K562 (cell line): ENCODE results near the gene PARD3. TPM values are rescaled to one million over a fixed set of nuclear protein-coding genes. Genes with fewer than 3 reads are reported as not detected.

Experiments
- ATAC-seq: fragments of 200-7000 bp; cut with Tn5 transposase; 3 replicates; pipeline ENCODE4 v1.9.1; 2020; ENCODE audit warnings: moderate library complexity
- BruUV-seq: library from RNA; stranded (reverse); fragments of 400-500 nt; replicated peaks from 2 replicates; lab custom pipeline; 2021; lab: Mats Ljungman, UMichigan
- CTCF ChIA-PET: fragments of 300-600 bp; formaldehyde crosslinking; extraction: SDS; loops from one replicate; lab custom pipeline; 2021; ENCODE audit warnings: low intra/inter-chr PET ratio; lab: Yijun Ruan, JAX
- POLR2A ChIA-PET: fragments of 300-600, 350-650 bp; sonication (Branson Sonifier 250); formaldehyde crosslinking; extraction: SDS; loops from one replicate; lab custom pipeline; 2021; ENCODE audit warnings: antibody characterized with exemption, inconsistent platforms; lab: Yijun Ruan, JAX
- DNase-seq, 4 experiments: peaks; one replicate each; pipeline versions ENCODE4 v3.0.0 to v3.0.0-alpha.2; 2011 to 2018; ENCODE audit warnings: low spot score in 3 of 4, mixed read lengths in 3 of 4; ENCODE audit errors: extremely low read depth in 1 of 4
- FAIRE-seq: peaks from 2 replicates; lab custom pipeline; 2011; peaks lifted over from hg19 to GRCh38; lab: Jason Lieb, UNC
- H2AFZ ChIP-seq: 2 replicates; pipeline ENCODE4 v1.6.0; 2011; ENCODE audit warnings: low read depth, low read length, control low read depth, inconsistent platforms
- H3K27ac ChIP-seq: fragments of 200-600 bp; 3 replicates; pipeline ENCODE4 v1.8.0; 2011; ENCODE audit warnings: low read depth, mild to moderate bottlenecking, control low read depth, inconsistent platforms, low read length, moderate library complexity, mixed read lengths; ENCODE audit errors: extremely low read depth
- H3K27me3 ChIP-seq, 2 experiments: fragments of 300-600 bp in 1 of 2; 2 replicates in 1 of 2; 3 replicates in 1 of 2; pipeline versions ENCODE4 v1.6.0 to v1.8.0; 2011; ENCODE audit warnings: inconsistent platforms in 2 of 2, low read length in 2 of 2, mild to moderate bottlenecking in 1 of 2, mixed read lengths in 1 of 2, moderate library complexity in 1 of 2; ENCODE audit not compliant: control insufficient read depth in 2 of 2, insufficient read depth in 2 of 2
- H3K36me3 ChIP-seq: fragments of 300-600 bp; 3 replicates; pipeline ENCODE4 v1.8.0; 2011; ENCODE audit warnings: mild to moderate bottlenecking, low read length, inconsistent platforms; ENCODE audit not compliant: control insufficient read depth, insufficient read depth
- H3K4me1 ChIP-seq, 2 experiments: fragments of 200-600 bp in 1 of 2; replicated peaks in 1 of 2; 2 replicates in 1 of 2; 3 replicates in 1 of 2; pipeline versions ENCODE4 v1.5.1 to v1.8.0; 2011; ENCODE audit warnings: inconsistent platforms in 2 of 2, low read length in 2 of 2, mild to moderate bottlenecking in 1 of 2, mixed read lengths in 1 of 2, moderate library complexity in 1 of 2; ENCODE audit not compliant: control insufficient read depth in 2 of 2, insufficient read depth in 2 of 2
- H3K4me2 ChIP-seq: 2 replicates; pipeline ENCODE4 v1.6.1; 2011; ENCODE audit warnings: low read length, control low read depth, inconsistent platforms, mixed read lengths; ENCODE audit not compliant: insufficient read depth
- H3K4me3 ChIP-seq: fragments of 200-600 bp; sonication (generic), shearing (Covaris generic); 2 replicates; pipeline ENCODE4 v1.5.1; 2016; ENCODE audit warnings: control low read depth, inconsistent platforms
- H3K79me2 ChIP-seq: fragments of 200-600 bp; 3 replicates; pipeline ENCODE4 v1.8.0; 2011; ENCODE audit warnings: low read length, inconsistent platforms; ENCODE audit not compliant: control insufficient read depth, insufficient read depth
- H3K9ac ChIP-seq, 2 experiments: 2 replicates each; pipeline versions ENCODE4 v1.6.0 to v1.6.1; 2011; ENCODE audit warnings: low read depth in 2 of 2, low read length in 2 of 2, control low read depth in 1 of 2, inconsistent platforms in 1 of 2, mild to moderate bottlenecking in 1 of 2, mixed read lengths in 1 of 2; ENCODE audit not compliant: insufficient read depth in 1 of 2
- H3K9me1 ChIP-seq: one replicate; pipeline ENCODE4 v1.6.0; 2011; ENCODE audit warnings: inconsistent platforms, mild to moderate bottlenecking, low read length, moderate library complexity; ENCODE audit not compliant: control insufficient read depth, insufficient read depth
- H3K9me3 ChIP-seq: replicated peaks from 2 replicates; pipeline ENCODE4 v1.5.1; 2011; ENCODE audit warnings: low read depth, low read length, inconsistent platforms; ENCODE audit not compliant: control insufficient read depth, insufficient read depth
- H4K20me1 ChIP-seq: replicated peaks from 2 replicates; pipeline ENCODE4 v1.6.1; 2011; ENCODE audit warnings: low read length, inconsistent platforms, mixed read lengths; ENCODE audit not compliant: control insufficient read depth, insufficient read depth
- ARHGAP35 ChIP-seq: fragments of 450-650 bp; IDR thresholded peaks from 2 replicates; pipeline ENCODE4 v1.6.1; 2018; ENCODE audit not compliant: partially characterized antibody
- ATF7 ChIP-seq: fragments of 450-650 bp; IDR thresholded peaks from 2 replicates; pipeline ENCODE4 v1.7.1; 2014; ENCODE audit warnings: mild to moderate bottlenecking, moderate library complexity
- BCL6 ChIP-seq: fragments of 250-450 bp; sonication (Bioruptor Pico); IDR thresholded peaks from 2 replicates; pipeline ENCODE4 v1.4.0; 2020
- CHCHD3 ChIP-seq: fragments of 250-450 bp; sonication (Bioruptor Pico); IDR thresholded peaks from 2 replicates; pipeline ENCODE4 v2.1.2; 2022; ENCODE audit warnings: mild to moderate bottlenecking
- ETS2 ChIP-seq: IDR thresholded peaks from 2 replicates; pipeline ENCODE4 v1.6.1; 2016; ENCODE audit warnings: borderline replicate concordance, missing genetic modification characterization, mild to moderate bottlenecking, moderate library complexity, missing compliant biosample characterization; ENCODE audit not compliant: poor library complexity, severe bottlenecking
- HDAC6 ChIP-seq: IDR thresholded peaks from 2 replicates; pipeline ENCODE4 v1.6.1; 2012; ENCODE audit warnings: low read depth, mild to moderate bottlenecking, control low read depth, inconsistent platforms, low read length, moderate library complexity
- JUND ChIP-seq, 2 experiments: IDR thresholded peaks; 2 replicates in 1 of 2; 3 replicates in 1 of 2; pipeline ENCODE4 v1.6.1; 2011; ENCODE audit warnings: borderline replicate concordance in 2 of 2, low read depth in 2 of 2, low read length in 2 of 2, improper control_type of control experiment in 1 of 2, missing biosample characterization in 1 of 2, missing genetic modification characterization in 1 of 2, missing genetic modification reagents in 1 of 2
- MITF ChIP-seq: IDR thresholded peaks from 2 replicates; pipeline ENCODE4 v1.6.1; 2014; ENCODE audit warnings: antibody characterized with exemption
- NFE2L1 ChIP-seq: fragments of 450-650 bp; IDR thresholded peaks from 2 replicates; pipeline ENCODE4 v1.6.1; 2016; ENCODE audit warnings: missing genetic modification characterization, low read depth, mild to moderate bottlenecking, missing compliant biosample characterization, moderate library complexity, borderline replicate concordance
- PTTG1 ChIP-seq: fragments of 450-650 bp; IDR thresholded peaks from 2 replicates; pipeline ENCODE4 v1.6.1; 2016; ENCODE audit warnings: low read depth, mild to moderate bottlenecking, missing genetic modification characterization, missing compliant biosample characterization
- RCOR1 ChIP-seq, 2 experiments: IDR thresholded peaks; 2 replicates each; pipeline ENCODE4 v1.6.1; 2012; ENCODE audit warnings: low read depth in 2 of 2, low read length in 2 of 2, borderline replicate concordance in 1 of 2, improper control_type of control experiment in 1 of 2
- SMAD2 ChIP-seq: fragments of 150-350 bp; IDR thresholded peaks from 2 replicates; pipeline ENCODE4 v1.6.1; 2014; ENCODE audit warnings: low read depth, mild to moderate bottlenecking, low read length
- TCF3 ChIP-seq: sonication (generic); formaldehyde crosslinking; IDR thresholded peaks from 2 replicates; pipeline ENCODE4 v1.4.0; 2020; ENCODE audit warnings: mild to moderate bottlenecking, missing genetic modification reagents
- TGIF2 ChIP-seq: sonication (generic); formaldehyde crosslinking; IDR thresholded peaks from 2 replicates; pipeline ENCODE4 v1.8.1; 2022; ENCODE audit warnings: mild to moderate bottlenecking, missing genetic modification reagents, moderate library complexity
- ZNF197 ChIP-seq: fragments of 200-800 bp; sonication (Bioruptor generic); IDR thresholded peaks from 2 replicates; pipeline ENCODE4 v1.6.1; 2016; ENCODE audit warnings: low read depth, missing genetic modification characterization, missing compliant biosample characterization
- ZNF274 ChIP-seq: IDR thresholded peaks from 2 replicates; pipeline ENCODE4 v1.6.1; 2011; ENCODE audit warnings: low read depth, mild to moderate bottlenecking, low read length, moderate library complexity, borderline replicate concordance
- ZNF507 ChIP-seq: conservative IDR thresholded peaks from 2 replicates; pipeline ENCODE4 v1.6.1; 2017; ENCODE audit warnings: missing genetic modification characterization, missing compliant biosample characterization
- ZNF695 ChIP-seq: fragments of 450-650 bp; formaldehyde crosslinking; IDR thresholded peaks from 2 replicates; pipeline ENCODE4 v1.4.0; 2020; ENCODE audit warnings: mild to moderate bottlenecking, moderate library complexity
- ZNF830 ChIP-seq: fragments of 250-450 bp; sonication (Bioruptor Pico); IDR thresholded peaks from 2 replicates; pipeline ENCODE4 v1.5.0; 2021; ENCODE audit warnings: mild to moderate bottlenecking
- WGBS: fragments of 100-300 bp; shearing (Covaris generic); methylation state at CpG from one replicate; pipeline ENCODE4 v1.1.6; 2016; ENCODE audit warnings: low coverage, mixed read lengths; ENCODE audit not compliant: insufficient coverage; ENCODE audit errors: missing lambda C conversion rate; 5-methylcytosine and 5-hydroxymethylcytosine counted together
- in situ Hi-C: fragments of 300-500 bp; cut with MboI; formaldehyde crosslinking; loops from 4 replicates; pipeline ENCODE4 v1.15.0; 2018; ENCODE audit warnings: inconsistent platforms, mixed read lengths
- intact Hi-C: fragments of 100-400 bp; cut with micrococcal nuclease; formaldehyde crosslinking; loops from 2 replicates; pipeline ENCODE4 v1.14.2; 2022
- polyA plus RNA-seq, 8 experiments: library from polyadenylated mRNA; depleted of rRNA in 4 of 8; stranded (reverse) in 5 of 8; unstranded in 3 of 8; fragments of >200 nt; fragmentation: Nextera tagmentation in 2 of 8; fragmentation: Illumina TruSeq in 1 of 8; extraction: Ambion mirVana in 2 of 8; extraction: Trizol in 1 of 8; gene quantifications; 2 replicates each; pipeline versions ENCODE4 v1.2.1 to v1.2.3, GENCODE V29; 2011 to 2014; ENCODE audit warnings: inconsistent platforms in 1 of 8, missing spikeins in 1 of 8
- total RNA-seq, 7 experiments: library from RNA; depleted of rRNA in 6 of 7; stranded (reverse); fragments of >200 nt in 6 of 7; fragmentation: Illumina TruSeq in 2 of 7; extraction: Trizol in 2 of 7; gene quantifications; 2 replicates each; pipeline versions ENCODE4 v1.2.1 to v1.2.3, GENCODE V29; 2011 to 2021; ENCODE audit warnings: low replicate concordance in 1 of 7

PARD3 gene
- total and polyA plus RNA-seq, 9 of the 15 experiments (the other 6 are each of a cell fraction or from before 2014, with no cell fraction given), result 2.7 to 11.7 (median 7.7) TPM

DNA sequence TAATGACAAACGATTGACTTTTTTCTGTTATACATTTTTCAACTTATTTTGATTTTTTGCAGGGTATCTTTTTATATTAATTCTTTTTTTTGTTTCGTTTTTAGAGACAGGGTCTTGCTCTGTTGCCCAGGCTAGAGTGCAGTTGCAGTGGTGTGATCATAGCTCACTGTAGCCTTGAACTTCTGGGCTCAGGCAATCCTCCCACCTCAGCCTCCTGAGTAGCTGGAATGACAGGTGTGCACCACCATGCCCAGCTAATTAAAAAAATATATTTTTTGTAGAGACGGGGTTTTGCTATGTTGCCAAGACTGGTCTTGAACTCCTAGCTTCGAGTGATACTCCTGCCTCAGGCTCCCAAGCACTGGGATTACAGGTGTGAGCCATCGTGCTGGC lies 601.3 kb downstream of the PARD3 start:
- DNase-seq (no peak), ATAC-seq (no peak), FAIRE-seq (no peak)
- CTCF ChIA-PET, result no interaction called here
- TF ChIP-seq JUND (IDR thresholded peaks at IDR 0.05; ENCODE audit: borderline replicate concordance, low read depth, low read length) (no peak), JUND (tag; IDR thresholded peaks at IDR 0.05; ENCODE audit: borderline replicate concordance, low read depth, low read length) (no peak), ZNF197 (CRISPR knock-in tag) (no peak), CHCHD3 (CRISPR knock-in tag) (no peak), SMAD2 (no peak), HDAC6 (no peak), ARHGAP35 (no peak), TCF3 (CRISPR knock-in tag) (no peak), RCOR1 (IDR thresholded peaks at IDR 0.05; ENCODE audit: borderline replicate concordance in 1 of 2, low read depth in 2 of 2, low read length in 2 of 2) (no peak), ZNF274 (no peak), ZNF830 (no peak), ZNF507 (tag) (no peak), ETS2 (tag) (no peak), NFE2L1 (no peak), MITF (no peak), BCL6 (CRISPR knock-in tag) (no peak), PTTG1 (tag) (no peak), ZNF695 (no peak), ATF7 (no peak), TGIF2 (CRISPR knock-in tag) (no peak)
- BruUV-seq, result no TSS peak
- WGBS, result 0% methylated on average over 5 of the region's 5 CpGs
- no peaks in the 10 kb centered on the region for H3K4me1 ChIP-seq
- no peak overlapping the region for H3K27ac ChIP-seq
- H3K9ac ChIP-seq, result no peak overlapping the region
- H2AFZ ChIP-seq, result no peak overlapping the region
- no peaks in the 10 kb centered on the region for H4K20me1 ChIP-seq
- H3K79me2 ChIP-seq, result no peaks in the 10 kb centered on the region
- no peaks in the 10 kb centered on the region for H3K36me3 ChIP-seq
- in situ Hi-C loops, result no loop called here
- no peak overlapping the region for H3K4me2 ChIP-seq
- POLR2A ChIA-PET, result interaction anchor here (0.6 kb wide), 1 partner anchor 159 kb away, joined by 3 read pairs; no protein-coding TSS in a partner anchor
- no peaks in the 10 kb centered on the region for H3K9me1 ChIP-seq
- H3K4me3 ChIP-seq, result no peak overlapping the region
- H3K9me3 ChIP-seq, result no peaks in the 10 kb centered on the region
- H3K27me3 ChIP-seq, result 0 out of 5 replicates have a peak, but pooled peaks cover 0 to 4% of the 10 kb centered on the region in 2 experiments
- intact Hi-C loops, result no loop called here
